ENCODE measurements around the gene ASTN2.

ASTN2 gene

GRCh38 chr9:116907989-116908388, 506.9 kb downstream of the ASTN2 start:
- DNase-seq (ENCODE audit: low spot score) = no peak
- in situ Hi-C loops (cut with MboI; ENCODE audit: low pct_unique_long_range_greater_than_20kb, low sequenced_read_pairs, unreplicated experiment) = no loop called here
- TF ChIP-seq CTCF (IDR thresholded peaks at IDR 0.05; ENCODE audit: extremely low read depth, insufficient read depth, missing control alignments) = no peak

- DNase-seq (ENCODE audit: low spot score) = no peak
- TF ChIP-seq CTCF (IDR thresholded peaks at IDR 0.05; ENCODE audit: extremely low read depth, insufficient read depth, missing control alignments) = no peak
- in situ Hi-C loops (cut with MboI; ENCODE audit: low pct_unique_long_range_greater_than_20kb, low sequenced_read_pairs, unreplicated experiment) = no loop called here
Measured at GRCh38 chr9:116905171-116905588, 509.7 kb downstream of the ASTN2 start.

GRCh38 chr9:116904165-116904564, 510.7 kb downstream of the ASTN2 start:
- no peak for TF ChIP-seq CTCF (IDR thresholded peaks at IDR 0.05; ENCODE audit: extremely low read depth, insufficient read depth, missing control alignments)
- in situ Hi-C loops (cut with MboI; ENCODE audit: low pct_unique_long_range_greater_than_20kb, low sequenced_read_pairs, unreplicated experiment) = no loop called here
- no peak for DNase-seq (ENCODE audit: low spot score)

- in situ Hi-C loops (cut with MboI; ENCODE audit: low pct_unique_long_range_greater_than_20kb, low sequenced_read_pairs, unreplicated experiment) = no loop called here
- no peak for DNase-seq (ENCODE audit: low spot score)
- TF ChIP-seq CTCF (IDR thresholded peaks at IDR 0.05; ENCODE audit: extremely low read depth, insufficient read depth, missing control alignments) = no peak
Measured at GRCh38 chr9:116901260-116901659, 513.6 kb downstream of the ASTN2 start.

GRCh38 chr9:116900543-116900942, 514.3 kb downstream of the ASTN2 start:
- TF ChIP-seq CTCF (IDR thresholded peaks at IDR 0.05; ENCODE audit: extremely low read depth, insufficient read depth, missing control alignments) = no peak
- in situ Hi-C loops (cut with MboI; ENCODE audit: low pct_unique_long_range_greater_than_20kb, low sequenced_read_pairs, unreplicated experiment) = no loop called here
- no peak for DNase-seq (ENCODE audit: low spot score)

- no peak for TF ChIP-seq CTCF (IDR thresholded peaks at IDR 0.05; ENCODE audit: extremely low read depth, insufficient read depth, missing control alignments)
- no peak for DNase-seq (ENCODE audit: low spot score)
- in situ Hi-C loops (cut with MboI; ENCODE audit: low pct_unique_long_range_greater_than_20kb, low sequenced_read_pairs, unreplicated experiment) = no loop called here
Measured at GRCh38 chr9:116900007-116900367, 514.9 kb downstream of the ASTN2 start.

All from GM13977 (cell line).